Neural crest cell (in vitro differentiated cells): ENCODE data around the gene MST1R. TPM values are rescaled to one million over a fixed set of nuclear protein-coding genes. Genes with fewer than 3 reads are reported as not detected.
A peak's percentile ranks its signal among the peaks of the same experiment; 100 is the strongest.
"Not testable (repeated sequence)": the region's sequence is repeated elsewhere in the genome, so short reads cannot be mapped to it uniquely, and the experiment has no call there.

ENCODE experiments used
- DNase-seq: peaks from one replicate; pipeline ENCODE4 v3.0.0; 2021; ENCODE audit warnings: low read depth, mixed read lengths, low spot score
- H3K27ac Mint-ChIP-seq: one replicate; pipeline ENCODE4 v1.8.0; 2021; ENCODE audit warnings: mild to moderate bottlenecking, mixed read lengths; ENCODE audit not compliant: unreplicated experiment
- H3K27me3 Mint-ChIP-seq: 2 replicates; pipeline ENCODE4 v1.8.0; 2021; ENCODE audit warnings: low read depth, mild to moderate bottlenecking, mixed read lengths
- H3K36me3 Mint-ChIP-seq: 2 replicates; pipeline ENCODE4 v1.8.0; 2021; ENCODE audit warnings: low read depth, mild to moderate bottlenecking, mixed read lengths
- H3K4me1 Mint-ChIP-seq: 2 replicates; pipeline ENCODE4 v1.8.0; 2021; ENCODE audit warnings: mixed read lengths
- H3K4me3 Mint-ChIP-seq: one replicate; pipeline ENCODE4 v1.8.0; 2021; ENCODE audit warnings: mild to moderate bottlenecking, mixed read lengths
- H3K9me3 Mint-ChIP-seq: 2 replicates; pipeline ENCODE4 v1.8.0; 2021; ENCODE audit warnings: mixed read lengths
- total RNA-seq: library from RNA; stranded (reverse); gene quantifications from 2 replicates; pipeline ENCODE4 v1.2.1, GENCODE V29; 2021
- TF ChIP-seq, protein P1 (sequence below): fragments of 200-600 bp; sonication (generic); conservative IDR thresholded peaks from 2 replicates; pipeline ENCODE4 v1.5.0; 2021; ENCODE audit warnings: antibody characterized with exemption, mild to moderate bottlenecking

MST1R gene
- total RNA-seq, 1 donor from 2014 or later = 1.4 TPM

DNA sequence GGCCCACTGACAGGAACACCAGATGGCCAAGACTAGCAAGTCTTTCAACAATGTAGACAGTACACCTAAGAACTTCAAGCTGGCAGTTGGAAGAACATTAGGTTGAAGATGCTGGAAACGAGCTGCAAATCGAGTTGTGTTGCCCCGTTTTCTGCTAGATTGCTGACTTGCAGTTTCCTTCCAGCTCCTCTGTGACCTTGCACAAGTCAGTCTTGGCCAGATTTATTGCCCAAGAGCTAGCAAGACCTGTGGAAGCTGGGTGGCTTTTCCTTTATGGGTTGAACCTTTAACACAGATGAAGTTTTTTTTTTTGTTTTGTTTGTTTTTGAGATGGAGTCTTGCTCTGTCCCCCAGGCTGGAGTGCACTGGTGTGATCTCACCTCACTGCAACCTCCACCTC lies 33.4 kb upstream of the MST1R start:
- TF ChIP-seq, protein P1, sequence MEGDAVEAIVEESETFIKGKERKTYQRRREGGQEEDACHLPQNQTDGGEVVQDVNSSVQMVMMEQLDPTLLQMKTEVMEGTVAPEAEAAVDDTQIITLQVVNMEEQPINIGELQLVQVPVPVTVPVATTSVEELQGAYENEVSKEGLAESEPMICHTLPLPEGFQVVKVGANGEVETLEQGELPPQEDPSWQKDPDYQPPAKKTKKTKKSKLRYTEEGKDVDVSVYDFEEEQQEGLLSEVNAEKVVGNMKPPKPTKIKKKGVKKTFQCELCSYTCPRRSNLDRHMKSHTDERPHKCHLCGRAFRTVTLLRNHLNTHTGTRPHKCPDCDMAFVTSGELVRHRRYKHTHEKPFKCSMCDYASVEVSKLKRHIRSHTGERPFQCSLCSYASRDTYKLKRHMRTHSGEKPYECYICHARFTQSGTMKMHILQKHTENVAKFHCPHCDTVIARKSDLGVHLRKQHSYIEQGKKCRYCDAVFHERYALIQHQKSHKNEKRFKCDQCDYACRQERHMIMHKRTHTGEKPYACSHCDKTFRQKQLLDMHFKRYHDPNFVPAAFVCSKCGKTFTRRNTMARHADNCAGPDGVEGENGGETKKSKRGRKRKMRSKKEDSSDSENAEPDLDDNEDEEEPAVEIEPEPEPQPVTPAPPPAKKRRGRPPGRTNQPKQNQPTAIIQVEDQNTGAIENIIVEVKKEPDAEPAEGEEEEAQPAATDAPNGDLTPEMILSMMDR = no peak
- Mint-ChIP-seq H3K36me3 (no peaks in the 10 kb centered on the region), H3K9me3 (no peaks in the 10 kb centered on the region), H3K4me3 (peak overlapping the region; percentile 72), H3K4me1 (peaks cover 17% of the 10 kb centered on the region), H3K27me3 (no peaks in the 10 kb centered on the region), H3K27ac (no peak overlapping the region)
- no peak for DNase-seq

DNA sequence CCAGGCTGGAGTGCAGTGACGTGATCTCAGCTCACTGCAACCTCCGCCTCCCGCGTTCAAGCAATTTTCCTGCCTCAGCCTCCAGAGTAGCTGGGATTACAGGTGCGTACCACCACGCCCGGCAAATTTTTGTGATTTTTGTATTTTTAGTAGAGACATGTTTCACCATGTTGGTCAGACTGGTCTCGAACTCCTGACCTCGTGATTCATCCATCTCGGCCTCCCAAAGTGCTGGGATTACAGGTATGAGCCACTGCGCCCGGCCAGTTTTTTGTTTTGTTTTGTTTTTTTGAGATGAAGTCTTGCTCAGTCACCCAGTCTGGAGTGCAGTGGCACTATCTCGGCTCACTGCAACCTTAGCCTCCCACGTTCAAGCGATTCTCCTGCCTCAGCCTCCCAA lies 28.6 kb upstream of the MST1R start:
- H3K36me3 Mint-ChIP-seq, DNase-seq, H3K27ac Mint-ChIP-seq, H3K4me3 Mint-ChIP-seq, H3K9me3 Mint-ChIP-seq, H3K27me3 Mint-ChIP-seq: not testable (repeated sequence)
- peaks cover 15% of the 10 kb centered on the region for H3K4me1 Mint-ChIP-seq

DNA sequence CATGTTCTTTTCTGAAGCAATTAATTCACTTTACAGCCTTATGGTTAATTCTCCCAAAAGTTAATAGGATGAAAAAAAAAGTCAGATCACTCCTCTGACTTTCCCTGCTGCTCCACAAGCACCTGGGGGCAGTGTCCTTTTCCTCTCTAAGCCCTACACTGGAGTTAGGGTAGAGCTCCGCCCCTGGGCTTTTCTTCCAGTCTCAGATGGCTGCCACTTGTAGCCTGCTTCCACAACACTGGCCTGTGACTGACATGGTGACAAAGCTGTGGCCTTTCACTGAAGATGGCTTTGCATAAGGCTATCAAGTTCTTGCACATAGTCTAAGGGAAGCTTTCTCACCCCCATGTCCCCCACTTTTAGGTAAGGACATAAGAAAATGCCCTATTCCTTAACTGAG lies 27.2 kb upstream of the MST1R start:
- TF ChIP-seq, protein P1 = no peak
- H3K4me1 Mint-ChIP-seq = peaks cover 15% of the 10 kb centered on the region
- no peaks in the 10 kb centered on the region for H3K27me3 Mint-ChIP-seq
- no peak overlapping the region for H3K27ac Mint-ChIP-seq
- peak overlapping the region; percentile 75 for H3K4me3 Mint-ChIP-seq
- H3K9me3 Mint-ChIP-seq = no peaks in the 10 kb centered on the region
- DNase-seq = no peak
- no peaks in the 10 kb centered on the region for H3K36me3 Mint-ChIP-seq

DNA sequence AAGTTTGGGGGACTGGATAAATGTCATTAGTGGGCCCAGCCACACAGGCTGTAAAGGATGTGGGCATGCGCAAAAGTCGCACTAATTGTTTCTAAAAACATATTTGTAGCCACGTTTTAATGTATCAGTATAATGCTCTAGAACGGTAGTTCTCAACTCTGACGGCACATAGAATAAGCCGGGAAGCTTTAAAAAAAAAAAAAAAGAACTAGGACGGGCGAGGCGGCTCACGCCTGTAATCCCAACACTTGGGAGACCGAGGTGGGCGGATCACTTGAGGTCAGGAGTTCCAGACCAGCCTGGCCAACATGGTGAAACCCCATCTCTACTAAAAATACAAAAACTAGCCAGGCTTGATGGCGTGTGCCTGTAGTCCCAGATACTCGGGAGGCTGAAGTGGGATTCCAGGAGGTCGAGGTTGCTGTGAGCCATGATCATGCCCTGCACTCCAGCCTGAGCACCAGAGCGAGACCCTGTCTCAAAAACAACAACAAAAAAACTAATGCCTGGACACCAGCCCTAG lies 26.6 kb upstream of the MST1R start:
- H3K27me3 Mint-ChIP-seq = no peaks in the 10 kb centered on the region
- no peak for DNase-seq
- H3K4me1 Mint-ChIP-seq = peaks cover 15% of the 10 kb centered on the region
- TF ChIP-seq, protein P1 = no peak
- no peaks in the 10 kb centered on the region for H3K36me3 Mint-ChIP-seq
- peak overlapping the region; percentile 90 for H3K4me3 Mint-ChIP-seq
- H3K9me3 Mint-ChIP-seq = no peaks in the 10 kb centered on the region
- peak overlapping the region; percentile 68 for H3K27ac Mint-ChIP-seq

GRCh38 chr3:49929291-49930167 lies 25.9 kb upstream of the MST1R start, which contains the start of gene MON1A:
TSS of gene MON1A (minus strand) at chr3:49929811. CDS start at chr3:49913346, 16,465 bp downstream.
- H3K36me3 Mint-ChIP-seq = no peaks in the 10 kb centered on the region
- peaks cover 15% of the 10 kb centered on the region for H3K4me1 Mint-ChIP-seq
- H3K4me3 Mint-ChIP-seq = peak within 1 kb of the TSS; percentile 90
- peak; percentile 95 for DNase-seq
- peak within 1 kb of the TSS; percentile 90 for H3K27ac Mint-ChIP-seq
- no peaks in the 10 kb centered on the region for H3K9me3 Mint-ChIP-seq
- TF ChIP-seq, protein P1 = peak; percentile 62
- no peaks in the 10 kb centered on the region for H3K27me3 Mint-ChIP-seq

DNA sequence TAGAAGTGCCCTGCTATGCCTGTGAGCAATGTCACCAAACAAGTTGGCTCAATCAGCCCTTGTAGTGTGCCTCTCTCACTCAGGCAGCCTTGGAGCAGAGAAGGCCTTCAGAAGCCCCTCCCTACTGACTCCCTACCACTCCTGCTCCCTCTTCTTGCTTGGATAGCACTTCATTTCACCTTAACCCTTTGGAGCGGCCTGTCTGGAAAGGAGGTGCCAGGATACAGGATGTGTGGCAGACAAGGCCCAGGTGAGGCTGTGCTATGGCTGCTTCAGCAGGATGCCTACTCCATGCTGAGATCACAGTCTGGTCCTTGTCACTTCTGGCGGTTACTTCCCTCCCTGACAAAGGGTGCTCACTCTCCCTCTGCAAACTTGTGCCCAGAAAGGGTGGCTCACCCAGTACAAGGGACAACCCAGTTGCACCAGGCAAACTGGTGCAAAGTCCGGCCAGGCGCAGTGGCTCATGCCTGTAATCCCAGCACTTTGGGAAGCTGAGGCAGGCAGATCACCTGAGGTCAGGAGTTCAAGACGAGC lies 24.9 kb upstream of the MST1R start:
- Mint-ChIP-seq H3K36me3 (no peaks in the 10 kb centered on the region), H3K4me1 (peaks cover 15% of the 10 kb centered on the region), H3K4me3 (peak overlapping the region; percentile 90), H3K27ac (no peak overlapping the region), H3K27me3 (no peaks in the 10 kb centered on the region), H3K9me3 (no peaks in the 10 kb centered on the region)
- TF ChIP-seq, protein P1 = no peak
- no peak for DNase-seq
